ENCODE measurements around the gene PDE4D.

DNA sequence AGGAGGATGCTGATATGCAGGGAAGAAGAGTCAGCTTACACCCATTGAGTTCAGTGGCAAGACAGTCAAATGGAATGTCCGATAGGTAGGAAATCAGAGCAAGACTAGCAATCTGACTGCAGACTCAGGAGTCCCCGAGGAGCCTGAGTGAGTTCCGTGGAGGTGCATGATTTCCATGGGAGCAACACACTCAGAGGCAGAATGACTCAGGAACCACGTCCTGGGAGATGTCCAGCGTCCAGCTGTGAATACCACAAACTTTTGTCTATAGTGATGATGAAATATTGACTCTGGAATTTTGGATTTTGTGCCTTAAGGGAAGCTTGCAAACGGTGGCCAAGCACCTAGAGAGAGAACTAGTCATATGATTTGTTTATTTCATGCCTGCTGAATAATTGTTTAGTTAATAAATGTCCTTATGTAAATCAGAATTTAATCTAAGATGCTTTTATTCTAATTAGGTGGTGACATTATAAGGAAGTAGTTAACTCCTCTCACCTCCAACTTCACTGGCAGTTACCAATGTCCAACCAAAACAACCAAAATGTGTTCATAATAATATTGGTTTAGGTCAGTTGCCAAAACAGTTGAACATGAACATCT is 100.4 kb downstream of the PDE4D start:
- TF ChIP-seq, protein P1, sequence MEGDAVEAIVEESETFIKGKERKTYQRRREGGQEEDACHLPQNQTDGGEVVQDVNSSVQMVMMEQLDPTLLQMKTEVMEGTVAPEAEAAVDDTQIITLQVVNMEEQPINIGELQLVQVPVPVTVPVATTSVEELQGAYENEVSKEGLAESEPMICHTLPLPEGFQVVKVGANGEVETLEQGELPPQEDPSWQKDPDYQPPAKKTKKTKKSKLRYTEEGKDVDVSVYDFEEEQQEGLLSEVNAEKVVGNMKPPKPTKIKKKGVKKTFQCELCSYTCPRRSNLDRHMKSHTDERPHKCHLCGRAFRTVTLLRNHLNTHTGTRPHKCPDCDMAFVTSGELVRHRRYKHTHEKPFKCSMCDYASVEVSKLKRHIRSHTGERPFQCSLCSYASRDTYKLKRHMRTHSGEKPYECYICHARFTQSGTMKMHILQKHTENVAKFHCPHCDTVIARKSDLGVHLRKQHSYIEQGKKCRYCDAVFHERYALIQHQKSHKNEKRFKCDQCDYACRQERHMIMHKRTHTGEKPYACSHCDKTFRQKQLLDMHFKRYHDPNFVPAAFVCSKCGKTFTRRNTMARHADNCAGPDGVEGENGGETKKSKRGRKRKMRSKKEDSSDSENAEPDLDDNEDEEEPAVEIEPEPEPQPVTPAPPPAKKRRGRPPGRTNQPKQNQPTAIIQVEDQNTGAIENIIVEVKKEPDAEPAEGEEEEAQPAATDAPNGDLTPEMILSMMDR (IDR thresholded peaks at IDR 0.05; ENCODE audit: insufficient read depth, low read depth, low read length) = no peak
- TF ChIP-seq EZH2 (IDR thresholded peaks at IDR 0.05; ENCODE audit: insufficient read depth, low read length) = no peak

All from astrocyte (in vitro differentiated cells and primary cell).